Ramos (cell line): ENCODE measurements around the gene PPP3CA.

Experiments
- in situ Hi-C: fragments of 300-500 bp; cut with MboI; formaldehyde crosslinking; loops from one replicate; pipeline ENCODE4 v1.14.3; 2022; ENCODE audit warnings: low sequenced_read_pairs; ENCODE audit not compliant: unreplicated experiment

PPP3CA gene

GRCh38 chr4:101332424-101332823 lies 14.9 kb downstream of the PPP3CA start:
- in situ Hi-C loops: no loop called here

DNA sequence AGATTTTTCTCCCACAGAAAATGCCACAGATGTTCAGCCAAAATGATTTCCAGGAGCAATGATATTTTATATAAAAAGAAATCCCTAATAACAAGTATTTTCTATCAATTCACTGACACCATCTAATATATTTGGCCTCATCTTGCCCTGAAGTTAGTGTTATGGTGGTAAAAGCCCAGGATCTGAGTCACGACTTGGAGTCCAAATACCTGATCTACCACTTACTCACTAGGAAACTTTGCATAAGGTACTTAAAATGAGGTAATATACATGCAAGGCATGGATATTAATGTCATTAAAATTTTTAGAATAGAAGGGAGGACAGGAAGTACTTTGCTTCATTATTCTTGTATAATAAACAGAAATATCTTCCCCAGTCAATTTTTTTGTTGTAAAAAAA lies 16.3 kb downstream of the PPP3CA start:
- in situ Hi-C loops: no loop called here

DNA sequence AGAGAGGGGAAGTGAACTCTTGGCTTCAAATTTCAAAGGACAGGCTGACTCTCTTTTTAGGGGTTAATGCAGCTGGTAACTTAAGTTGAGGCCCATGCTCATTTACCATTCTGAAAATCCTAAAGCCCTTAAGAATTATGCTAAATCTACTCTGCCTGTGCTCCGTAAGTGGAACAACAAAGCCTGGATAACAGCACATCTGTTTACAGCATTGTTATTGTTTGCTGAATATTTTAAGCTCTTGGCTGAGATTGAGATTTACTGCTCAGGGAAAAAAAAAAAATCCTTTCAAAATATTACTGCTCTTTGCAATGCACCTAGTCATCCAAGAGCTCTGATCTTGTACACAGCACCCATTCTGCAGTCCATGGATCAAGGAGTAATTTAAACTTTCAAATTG lies 17.7 kb downstream of the PPP3CA start:
- in situ Hi-C loops: no loop called here

DNA sequence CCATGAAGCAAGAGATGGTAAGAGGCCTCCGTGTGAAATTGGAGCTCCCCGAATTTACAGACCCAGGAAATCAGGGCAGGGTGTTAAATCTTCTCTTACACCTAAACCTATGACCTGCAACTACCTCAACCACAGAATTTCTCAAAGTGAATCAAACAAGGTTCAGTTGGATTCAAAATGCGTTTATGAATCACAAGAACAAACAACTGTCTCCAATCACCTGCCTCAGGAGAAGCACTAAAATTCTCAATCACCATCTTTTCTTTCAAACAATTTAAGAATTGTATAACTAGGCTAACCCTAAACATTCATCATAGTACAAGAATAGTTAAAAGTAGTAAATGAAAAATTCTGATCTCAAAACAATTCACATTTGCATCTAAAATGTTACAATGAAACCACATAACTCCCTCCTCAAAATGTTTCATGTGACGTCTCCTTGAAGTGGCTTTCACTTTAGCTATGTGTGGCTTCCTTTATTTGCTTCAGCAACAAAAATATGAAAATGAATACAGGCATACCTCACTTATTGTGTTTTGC lies 19.2 kb downstream of the PPP3CA start:
- in situ Hi-C loops: no loop called here

DNA sequence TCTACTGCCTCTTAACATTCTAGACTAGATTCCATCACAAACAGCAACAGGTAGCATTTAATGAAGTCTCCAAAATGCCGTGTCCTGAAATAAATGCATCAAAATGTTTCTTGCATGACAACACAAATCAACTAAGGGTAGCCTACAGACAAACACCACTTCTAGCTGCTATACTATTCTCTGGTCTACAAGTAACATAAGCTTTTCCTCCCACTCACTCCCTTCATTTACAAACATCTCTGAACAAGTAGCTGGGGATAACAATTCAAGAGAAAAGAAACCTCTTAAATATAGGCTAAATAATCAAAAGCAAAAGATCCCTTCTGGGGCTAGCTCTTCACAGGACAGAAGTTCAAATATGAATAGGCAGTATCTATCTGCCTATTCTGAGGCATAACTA lies 20.8 kb downstream of the PPP3CA start:
- in situ Hi-C loops: no loop called here

DNA sequence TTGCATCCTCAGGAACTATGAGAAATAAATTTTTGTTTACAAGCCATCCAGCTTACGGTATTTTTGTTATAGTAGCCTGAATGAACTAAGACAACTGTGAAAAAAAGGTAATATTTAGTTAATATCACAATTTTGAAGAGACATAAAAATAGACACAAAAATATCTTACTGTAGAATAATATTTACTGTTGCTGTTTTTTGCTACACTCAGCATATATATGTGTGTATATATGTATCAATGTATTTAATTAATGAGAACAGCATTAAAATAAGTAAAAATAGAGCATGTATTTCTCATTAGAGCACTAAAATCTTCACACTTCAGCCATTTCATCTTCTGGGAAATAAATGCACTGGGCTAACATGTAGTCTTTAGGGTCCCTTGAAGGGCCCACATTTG lies 24.6 kb downstream of the PPP3CA start:
- in situ Hi-C loops: no loop called here

DNA sequence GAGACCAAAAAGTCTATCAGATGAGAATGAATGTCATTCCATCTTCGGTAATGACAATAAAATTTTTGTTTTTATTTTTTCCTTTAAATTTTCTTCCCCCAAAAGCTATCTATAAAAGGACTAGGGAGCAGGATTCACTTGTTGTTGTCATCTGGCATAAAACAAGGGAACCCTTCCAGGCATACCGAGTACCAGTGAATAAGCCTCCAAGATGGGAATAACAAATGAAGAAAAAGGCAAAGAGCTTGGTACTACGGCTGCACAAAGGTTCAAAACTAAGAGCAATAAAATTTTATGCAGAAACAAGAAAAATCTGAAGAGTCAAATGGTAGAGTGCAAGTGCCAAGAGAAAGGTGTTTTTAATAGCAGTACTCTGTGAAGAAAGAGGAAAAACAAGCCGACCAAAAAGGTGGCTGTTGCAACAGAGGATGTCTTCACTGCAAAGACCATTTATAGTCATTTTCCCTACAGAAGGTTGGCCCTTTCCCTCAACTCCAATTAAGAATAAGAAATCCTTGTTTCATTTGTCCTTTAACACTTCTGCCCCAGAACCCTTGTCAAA lies 25.8 kb downstream of the PPP3CA start:
- in situ Hi-C loops: no loop called here

- in situ Hi-C loops: no loop called here
These were observed 31.5 kb downstream of the PPP3CA start for GRCh38 chr4:101315786-101316185.

DNA sequence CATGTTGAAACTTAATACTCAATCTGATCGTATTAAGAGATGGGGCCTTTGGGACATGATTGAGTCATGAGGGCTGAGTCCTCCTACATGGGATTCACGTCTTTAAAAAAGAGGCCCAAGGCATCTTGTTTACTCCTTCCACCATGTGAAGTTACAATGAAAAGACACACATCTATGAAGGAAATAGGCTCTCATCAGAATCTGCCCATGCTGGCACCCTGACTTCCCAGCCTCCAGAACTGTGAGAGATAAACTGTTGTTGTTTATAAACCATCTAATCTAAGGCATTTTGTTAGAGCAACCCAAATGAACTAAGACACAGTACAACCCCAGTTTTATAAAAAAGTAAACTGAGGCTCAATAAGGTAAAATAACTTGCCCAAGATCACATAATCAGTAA lies 32.3 kb downstream of the PPP3CA start:
- in situ Hi-C loops: no loop called here

DNA sequence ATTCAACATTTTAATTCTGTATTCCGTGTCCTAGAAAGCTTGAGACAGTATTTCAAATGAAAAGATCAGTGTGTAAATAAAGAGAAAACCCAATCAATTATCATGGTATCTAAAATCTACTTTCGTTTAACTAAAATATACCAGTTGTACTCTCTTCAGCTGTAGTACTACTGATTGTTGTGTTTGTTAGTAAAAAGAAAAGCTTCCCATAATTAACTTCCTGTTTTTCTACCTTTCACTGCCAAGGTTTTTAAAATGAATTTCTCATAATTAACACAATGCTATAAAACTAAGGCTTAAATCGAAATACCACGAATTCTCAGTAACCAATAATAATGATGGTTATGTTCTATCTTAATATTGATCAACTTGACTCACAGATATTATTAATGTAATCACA lies 37.4 kb downstream of the PPP3CA start:
- in situ Hi-C loops: no loop called here

- in situ Hi-C loops: no loop called here
These were observed 39.4 kb downstream of the PPP3CA start for GRCh38 chr4:101307899-101308298.

GRCh38 chr4:101306764-101307615 lies 40.3 kb downstream of the PPP3CA start:
- in situ Hi-C loops: no loop called here

- in situ Hi-C loops: no loop called here
These were observed 41.1 kb downstream of the PPP3CA start for GRCh38 chr4:101306225-101306624.

- in situ Hi-C loops: no loop called here
These were observed 42.4 kb downstream of the PPP3CA start for GRCh38 chr4:101304916-101305315.

DNA sequence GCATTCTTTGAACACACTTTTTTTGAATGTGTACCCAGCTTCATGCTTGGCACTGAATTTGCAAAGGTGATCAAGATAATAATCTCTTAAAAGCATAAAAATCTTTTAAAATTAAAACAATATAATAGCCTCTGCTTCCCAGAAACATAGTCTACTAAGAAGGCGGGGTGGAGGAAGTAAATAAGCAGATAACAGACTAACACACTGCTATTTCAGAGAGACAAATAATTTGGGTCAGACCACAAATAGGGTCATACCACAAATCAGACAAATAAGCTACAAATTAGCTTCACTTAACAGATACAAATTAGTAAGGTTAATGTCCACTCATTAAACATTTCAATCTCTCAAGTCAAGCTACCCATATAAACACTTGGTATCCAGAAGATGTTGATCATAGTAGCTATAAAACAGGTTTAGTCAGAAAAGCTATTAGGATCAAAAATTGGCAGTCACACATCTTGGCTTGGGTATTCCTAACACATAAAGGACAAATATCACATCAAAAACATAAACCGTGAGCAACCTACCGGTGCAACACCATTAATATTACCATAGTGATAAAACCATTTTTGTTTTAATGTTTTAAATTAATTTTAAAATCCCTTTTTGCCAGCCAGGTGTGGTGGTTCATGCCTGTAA lies 47.3 kb downstream of the PPP3CA start:
- in situ Hi-C loops: no loop called here

DNA sequence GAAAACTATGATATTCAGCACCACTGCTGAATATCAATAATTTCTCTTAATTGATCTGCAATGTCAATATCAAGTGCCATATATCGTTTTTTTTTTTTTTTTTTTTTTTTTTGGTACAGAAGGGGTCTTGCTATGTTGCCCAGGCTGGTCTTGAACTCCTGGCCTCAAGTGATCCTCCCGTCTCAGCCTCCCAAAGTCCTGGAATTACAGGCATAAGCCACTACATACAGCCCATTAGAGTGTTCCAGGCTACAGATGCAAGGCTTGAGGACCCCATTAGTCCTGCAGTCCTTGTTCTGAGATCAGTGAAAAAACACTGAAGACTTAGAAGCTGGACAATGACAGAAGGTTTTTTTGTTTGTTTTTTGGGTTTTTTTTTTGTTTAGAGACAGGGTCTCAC lies 48.3 kb downstream of the PPP3CA start:
- in situ Hi-C loops: no loop called here

DNA sequence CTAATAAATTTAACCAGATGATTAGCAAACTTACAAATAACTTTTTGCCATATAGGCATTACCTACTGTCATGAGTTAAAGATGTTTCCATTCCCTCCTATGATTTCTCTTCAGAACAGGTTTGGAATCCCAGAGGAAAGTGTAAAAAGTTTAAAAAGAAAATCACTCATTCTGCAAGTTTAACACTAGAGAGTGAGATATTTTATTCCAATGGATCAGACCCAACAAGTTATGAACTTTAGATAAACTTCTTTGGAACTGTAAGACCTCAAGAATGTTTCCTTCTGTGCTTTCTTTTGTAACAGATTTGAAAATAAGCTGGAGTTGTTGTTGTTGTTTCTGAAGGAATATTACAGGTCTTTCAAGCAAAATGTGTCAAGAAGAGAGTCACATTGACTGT lies 51.6 kb downstream of the PPP3CA start:
- in situ Hi-C loops: no loop called here

DNA sequence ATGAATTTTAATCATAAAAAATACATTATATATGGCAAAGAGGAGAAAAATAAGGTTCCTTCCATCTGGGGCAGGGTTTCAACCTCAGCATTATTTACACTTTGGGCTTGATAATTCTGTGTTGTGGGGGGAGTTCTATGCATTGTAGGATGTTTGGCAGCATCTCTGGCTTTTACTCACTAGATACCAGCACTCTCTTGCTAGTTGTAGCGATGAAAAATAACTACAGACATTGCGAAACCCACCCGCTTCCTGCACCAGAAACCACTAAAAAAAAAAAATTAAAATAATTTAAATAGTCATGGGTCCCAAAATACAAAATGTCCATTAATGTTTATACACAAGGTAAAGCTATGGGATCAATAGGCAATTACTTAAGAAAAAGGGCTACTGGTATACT lies 52.7 kb downstream of the PPP3CA start:
- in situ Hi-C loops: no loop called here

DNA sequence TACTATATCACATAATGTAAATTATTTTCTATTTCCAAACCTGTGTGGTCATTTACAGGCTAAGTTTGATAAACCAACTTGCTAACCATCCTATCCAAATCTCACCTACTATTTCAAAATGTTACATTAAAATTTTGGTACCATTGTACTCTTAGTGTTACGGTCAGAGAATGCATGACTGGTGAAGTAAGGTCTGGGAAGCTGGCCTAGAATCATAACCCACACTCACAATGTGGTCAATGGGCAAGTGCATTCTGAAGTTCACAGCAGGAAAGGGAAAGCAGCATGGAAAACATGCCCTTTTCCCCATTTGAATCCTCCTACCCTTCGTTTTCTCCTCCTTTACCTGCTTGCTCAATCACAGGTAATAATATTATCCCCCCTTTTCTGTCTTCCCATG lies 54.4 kb downstream of the PPP3CA start:
- in situ Hi-C loops: no loop called here

DNA sequence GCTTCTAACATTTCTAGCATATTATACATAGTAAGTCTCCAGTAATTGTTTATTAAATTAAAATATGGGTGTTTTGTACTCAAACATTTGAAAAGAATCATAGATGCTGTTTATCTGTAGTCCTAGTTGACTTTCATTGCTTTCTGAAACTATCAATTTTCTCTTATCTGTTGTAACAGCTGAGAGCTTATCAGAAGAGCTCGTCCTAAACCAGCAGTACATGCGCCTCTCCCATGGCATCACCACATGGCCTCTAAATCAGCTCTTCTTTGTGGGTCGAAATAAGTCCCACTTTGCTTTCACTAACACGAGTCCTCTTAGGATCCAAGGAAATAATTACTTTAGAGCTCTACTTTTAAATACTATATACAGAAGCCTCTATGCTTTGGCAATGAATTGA lies 55.1 kb downstream of the PPP3CA start:
- in situ Hi-C loops: no loop called here

DNA sequence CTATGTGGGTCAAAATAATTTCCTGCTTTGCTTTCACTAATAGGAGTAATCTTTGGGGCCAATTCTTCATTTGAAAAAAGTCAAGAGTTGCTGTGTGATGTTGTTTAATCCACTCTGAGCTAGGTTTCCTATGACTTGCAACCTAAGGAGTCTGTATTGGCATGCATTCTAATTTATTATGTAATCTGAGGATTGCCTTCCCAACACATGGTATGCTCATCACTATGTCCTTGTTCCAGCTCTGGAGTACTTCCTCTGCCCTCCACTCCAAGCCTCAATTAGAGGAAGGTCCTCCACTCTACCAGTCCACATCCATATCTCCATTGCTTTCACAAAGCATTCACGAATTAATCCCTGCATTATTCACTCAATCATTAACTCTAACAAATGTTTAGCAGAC lies 56.1 kb downstream of the PPP3CA start:
- in situ Hi-C loops: no loop called here
